ENCODE measurements around the gene AFAP1L2.
A peak's percentile ranks its signal among the peaks of the same experiment; 100 is the strongest.

The AFAP1L2 gene

DNA sequence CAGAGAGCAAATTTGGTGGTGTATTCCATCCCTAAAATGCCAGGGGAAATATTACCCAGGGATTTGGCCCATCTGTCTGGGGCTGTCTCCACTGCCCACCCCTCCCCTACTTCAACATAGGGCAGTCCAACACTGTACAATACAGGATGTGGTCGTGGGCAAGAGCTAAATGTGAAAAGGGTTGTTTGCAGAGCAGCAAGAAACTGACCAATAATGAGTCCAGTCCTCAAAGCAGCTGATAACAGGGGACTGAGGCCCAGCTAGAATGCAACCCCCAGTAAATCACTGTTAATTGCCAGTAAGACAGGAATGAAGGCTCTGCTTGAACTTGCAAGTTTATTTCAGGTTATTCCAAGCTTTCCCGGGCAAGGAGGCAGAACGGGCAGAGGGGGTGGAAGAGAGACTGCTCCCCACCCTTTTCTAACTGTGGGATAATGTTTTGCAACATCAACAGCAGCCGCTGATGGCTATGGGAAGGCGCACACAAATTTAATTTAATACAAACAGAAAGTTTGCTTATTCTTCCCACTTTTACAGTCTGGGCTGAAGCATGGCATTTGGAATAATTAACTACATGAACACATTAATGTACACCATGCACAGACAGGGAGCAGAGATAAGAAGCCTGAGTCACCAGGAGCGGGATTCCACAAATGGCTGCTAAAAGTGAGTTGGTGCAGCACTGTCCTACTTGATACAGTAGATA, 36.8 kb downstream of the AFAP1L2 start:
- H3K4me3 ChIP-seq (ENCODE audit: control insufficient read depth, low read depth, low read length), result no peak overlapping the region
- no peak for DNase-seq (ENCODE audit: low read depth)
- TF ChIP-seq, protein P1, sequence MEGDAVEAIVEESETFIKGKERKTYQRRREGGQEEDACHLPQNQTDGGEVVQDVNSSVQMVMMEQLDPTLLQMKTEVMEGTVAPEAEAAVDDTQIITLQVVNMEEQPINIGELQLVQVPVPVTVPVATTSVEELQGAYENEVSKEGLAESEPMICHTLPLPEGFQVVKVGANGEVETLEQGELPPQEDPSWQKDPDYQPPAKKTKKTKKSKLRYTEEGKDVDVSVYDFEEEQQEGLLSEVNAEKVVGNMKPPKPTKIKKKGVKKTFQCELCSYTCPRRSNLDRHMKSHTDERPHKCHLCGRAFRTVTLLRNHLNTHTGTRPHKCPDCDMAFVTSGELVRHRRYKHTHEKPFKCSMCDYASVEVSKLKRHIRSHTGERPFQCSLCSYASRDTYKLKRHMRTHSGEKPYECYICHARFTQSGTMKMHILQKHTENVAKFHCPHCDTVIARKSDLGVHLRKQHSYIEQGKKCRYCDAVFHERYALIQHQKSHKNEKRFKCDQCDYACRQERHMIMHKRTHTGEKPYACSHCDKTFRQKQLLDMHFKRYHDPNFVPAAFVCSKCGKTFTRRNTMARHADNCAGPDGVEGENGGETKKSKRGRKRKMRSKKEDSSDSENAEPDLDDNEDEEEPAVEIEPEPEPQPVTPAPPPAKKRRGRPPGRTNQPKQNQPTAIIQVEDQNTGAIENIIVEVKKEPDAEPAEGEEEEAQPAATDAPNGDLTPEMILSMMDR (conservative IDR thresholded peaks at IDR 0.05; ENCODE audit: control insufficient read depth, insufficient read depth, low read depth, low read length), result no peak

DNA sequence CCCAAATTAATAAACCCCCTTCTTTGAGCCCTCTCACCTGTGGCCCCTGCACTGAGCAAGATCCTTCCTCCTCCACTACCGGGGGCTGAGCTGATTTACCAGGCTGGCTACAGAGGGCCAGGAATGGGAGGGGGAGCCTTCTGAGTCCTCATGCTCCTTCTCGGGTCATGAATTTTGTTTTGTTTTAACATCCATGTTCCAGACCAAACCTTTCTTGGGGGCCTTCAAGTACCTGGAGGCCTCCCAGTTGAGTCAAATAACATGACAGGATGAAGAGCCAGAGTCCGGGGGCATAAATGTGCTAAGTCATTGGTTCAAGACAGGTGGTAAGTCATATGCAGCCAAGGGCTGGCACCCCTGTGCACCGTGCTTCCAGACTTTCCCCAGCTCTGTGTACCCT, 39.6 kb downstream of the AFAP1L2 start:
- no peak for DNase-seq (ENCODE audit: low read depth)
- no peak overlapping the region for H3K4me3 ChIP-seq (ENCODE audit: control insufficient read depth, low read depth, low read length)
- TF ChIP-seq, protein P1 (conservative IDR thresholded peaks at IDR 0.05; ENCODE audit: control insufficient read depth, insufficient read depth, low read depth, low read length), result no peak

DNA sequence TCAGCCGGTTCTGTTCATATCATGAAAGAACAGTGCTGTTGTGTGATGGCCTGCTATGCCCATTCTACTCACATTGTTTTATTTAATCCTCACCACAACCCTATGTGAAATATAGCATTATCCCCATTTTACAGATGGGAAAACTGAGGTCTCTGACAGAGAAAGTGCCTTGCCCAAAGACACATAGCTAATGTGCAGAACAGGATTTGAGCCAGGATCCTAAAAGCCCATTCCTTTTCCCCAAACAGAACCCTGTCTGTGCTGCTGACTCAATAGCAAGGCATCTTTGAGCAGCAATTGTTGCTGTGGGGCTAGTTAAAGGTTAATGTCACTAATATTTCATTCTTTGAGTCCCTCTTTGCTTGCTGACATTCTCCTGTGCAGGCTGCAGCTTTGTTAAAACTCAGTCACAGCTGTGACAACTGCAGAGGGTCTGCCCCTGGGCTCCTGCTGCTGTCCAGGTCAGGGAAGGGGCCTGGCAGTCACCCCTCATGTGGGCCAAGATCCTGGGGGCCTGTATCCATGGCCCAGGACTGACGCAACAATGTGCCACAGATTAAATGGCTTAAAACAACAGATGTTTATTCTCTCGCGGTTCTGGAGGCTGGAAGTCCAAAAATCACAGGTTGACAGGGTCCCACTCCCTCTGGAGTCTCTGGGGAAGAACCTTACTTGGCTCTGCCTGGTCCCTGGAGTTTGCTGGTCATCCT, 40.4 kb downstream of the AFAP1L2 start:
- no peak for DNase-seq (ENCODE audit: low read depth)
- TF ChIP-seq, protein P1 (conservative IDR thresholded peaks at IDR 0.05; ENCODE audit: control insufficient read depth, insufficient read depth, low read depth, low read length), result no peak
- H3K4me3 ChIP-seq (ENCODE audit: control insufficient read depth, low read depth, low read length), result no peak overlapping the region

DNA sequence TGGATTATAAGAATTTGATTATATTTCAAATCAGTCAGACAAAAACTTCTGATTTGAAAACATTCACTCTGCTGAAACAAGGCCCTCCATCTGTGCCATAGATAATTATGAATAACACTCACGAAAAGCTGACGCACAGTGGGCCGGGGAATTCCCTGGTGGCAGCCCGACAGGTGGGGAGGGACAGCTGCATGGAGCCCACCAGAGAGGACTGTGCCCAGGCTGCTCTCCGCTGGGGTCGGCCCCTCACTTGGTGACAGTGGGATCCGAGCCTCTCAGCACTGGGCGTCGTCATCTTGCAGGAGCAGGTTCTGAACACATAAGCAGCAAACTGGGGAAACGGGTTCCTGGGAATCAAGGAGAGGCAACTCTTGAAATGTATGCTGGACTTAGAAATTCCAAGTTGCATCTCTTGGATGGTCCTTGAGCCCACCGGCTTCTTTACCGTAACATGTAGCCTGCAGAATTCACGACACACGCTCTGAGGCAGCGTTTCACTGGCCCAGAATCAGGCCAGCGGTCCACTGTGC, 41.4 kb downstream of the AFAP1L2 start:
- H3K4me3 ChIP-seq (ENCODE audit: control insufficient read depth, low read depth, low read length), result no peak overlapping the region
- TF ChIP-seq, protein P1 (conservative IDR thresholded peaks at IDR 0.05; ENCODE audit: control insufficient read depth, insufficient read depth, low read depth, low read length), result no peak
- no peak for DNase-seq (ENCODE audit: low read depth)

DNA sequence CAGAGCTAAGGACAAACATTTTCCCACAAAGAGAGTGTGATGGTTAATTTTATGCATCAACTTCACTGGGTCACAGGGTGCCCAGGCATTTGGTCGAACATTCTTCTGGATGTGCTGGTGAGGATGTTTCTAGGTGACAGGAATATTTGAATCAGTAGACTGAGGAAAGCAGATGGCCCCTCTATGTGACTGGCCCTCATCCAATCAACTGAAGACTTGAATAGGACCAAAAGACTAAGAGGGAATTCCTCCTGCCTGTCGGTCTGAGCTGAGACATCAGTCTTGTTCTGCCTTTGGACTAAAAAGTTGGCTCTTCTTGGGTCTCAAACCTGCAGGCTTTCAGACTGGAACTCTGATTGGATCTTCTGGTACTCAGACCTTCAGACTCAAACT, 44.4 kb downstream of the AFAP1L2 start:
- no peak overlapping the region for H3K4me3 ChIP-seq (ENCODE audit: control insufficient read depth, low read depth, low read length)
- no peak for DNase-seq (ENCODE audit: low read depth)
- TF ChIP-seq, protein P1 (conservative IDR thresholded peaks at IDR 0.05; ENCODE audit: control insufficient read depth, insufficient read depth, low read depth, low read length), result no peak

DNA sequence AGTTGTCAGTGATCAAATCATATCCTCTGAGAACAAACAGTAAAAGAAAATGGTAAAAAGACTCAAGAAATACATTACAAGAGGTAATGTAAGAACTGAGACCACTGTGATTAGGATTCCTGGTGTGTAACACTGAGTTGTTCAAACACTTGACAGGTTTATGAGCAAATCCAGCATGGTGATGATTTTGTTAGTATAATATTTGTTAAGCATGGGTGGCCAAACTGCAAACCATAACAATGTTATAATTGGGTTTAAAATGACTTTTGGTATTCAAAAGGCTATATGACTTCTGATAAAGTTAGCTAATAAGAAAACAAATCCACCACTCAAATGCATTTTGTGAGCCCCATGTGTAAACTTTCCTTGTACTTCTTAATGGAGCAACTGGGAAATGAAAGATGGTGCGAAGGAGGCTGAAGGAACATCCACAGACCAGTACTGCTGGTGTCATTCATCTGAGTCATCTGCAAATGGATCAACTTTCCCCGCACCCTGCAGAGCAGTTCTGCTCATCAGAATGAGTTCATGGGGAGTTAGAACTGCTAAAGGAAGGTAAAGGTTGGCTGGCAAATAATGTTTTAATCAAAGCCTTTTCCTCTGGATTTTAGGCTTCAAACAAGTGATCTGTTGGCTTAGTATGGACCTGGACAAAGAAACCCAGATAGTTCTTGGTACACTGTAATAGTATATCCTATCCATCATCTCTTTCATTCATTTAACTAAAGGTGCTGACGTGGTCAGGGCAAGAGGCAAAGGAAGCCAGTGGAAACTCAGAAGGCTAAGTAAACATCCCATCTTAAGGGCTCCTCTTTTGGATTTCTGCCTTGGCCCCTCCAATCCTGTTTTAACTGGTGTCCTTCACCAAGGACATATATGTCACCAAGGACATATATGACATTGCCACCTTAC, 45.0 kb downstream of the AFAP1L2 start:
- peak; percentile 35 for DNase-seq (ENCODE audit: low read depth)
- TF ChIP-seq, protein P1 (conservative IDR thresholded peaks at IDR 0.05; ENCODE audit: control insufficient read depth, insufficient read depth, low read depth, low read length), result no peak
- H3K4me3 ChIP-seq (ENCODE audit: control insufficient read depth, low read depth, low read length), result no peak overlapping the region
